Prostate gland (tissue), 2 donors: ENCODE data around the gene AGPAT4.

Source experiments
- POLR2A ChIP-seq: fragments of 450-650 bp; IDR thresholded peaks from one replicate; pipeline ENCODE4 v1.6.1; 2016; ENCODE audit warnings: antibody characterized with exemption, mild to moderate bottlenecking
- TF ChIP-seq, protein P1 (sequence below), 4 experiments: fragments of 200-600 bp in 2 of 4; fragments of 450-650 bp in 2 of 4; sonication (generic) in 2 of 4; IDR thresholded peaks; 1 replicate in 3 of 4; 2 replicates in 1 of 4; pipeline ENCODE4 v1.5.1; 2016 to 2019; ENCODE audit warnings: antibody characterized with exemption in 4 of 4, mild to moderate bottlenecking in 2 of 4, moderate library complexity in 2 of 4

DNA sequence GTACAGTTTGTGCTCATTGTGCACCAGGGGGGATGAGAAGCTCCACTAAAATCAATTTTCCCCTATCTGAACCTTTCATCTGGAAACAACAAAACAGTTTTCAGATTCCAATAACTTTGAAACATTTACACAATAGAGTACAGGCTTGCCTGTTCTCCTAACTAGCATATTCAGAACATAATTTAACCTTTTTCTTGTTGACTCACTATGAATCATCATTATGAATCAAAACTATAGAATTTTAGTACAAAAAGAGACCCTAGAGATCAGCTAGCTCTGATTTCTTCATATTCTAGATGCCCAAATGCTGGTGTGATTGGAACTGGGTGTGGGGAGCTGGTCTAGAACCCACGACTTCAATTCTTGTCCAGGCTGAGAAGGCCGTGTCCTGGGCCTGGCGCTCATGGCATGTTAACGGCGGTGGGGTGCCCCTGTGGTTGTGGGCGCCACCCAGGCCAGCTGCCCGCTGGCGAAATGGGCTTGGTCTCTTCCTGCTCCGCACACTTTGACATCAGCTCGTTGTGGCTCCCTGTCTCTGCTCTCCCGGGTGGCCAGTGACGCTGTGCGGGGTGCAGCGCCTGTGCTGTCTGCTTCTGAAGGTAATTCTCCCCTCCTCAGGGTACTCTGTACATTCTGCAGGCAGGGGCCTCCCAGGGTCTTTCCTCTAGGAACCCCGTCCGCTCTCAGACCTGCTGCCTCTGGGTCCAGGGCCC is 29.9 kb upstream of the AGPAT4 start:
- TF ChIP-seq, protein P1, sequence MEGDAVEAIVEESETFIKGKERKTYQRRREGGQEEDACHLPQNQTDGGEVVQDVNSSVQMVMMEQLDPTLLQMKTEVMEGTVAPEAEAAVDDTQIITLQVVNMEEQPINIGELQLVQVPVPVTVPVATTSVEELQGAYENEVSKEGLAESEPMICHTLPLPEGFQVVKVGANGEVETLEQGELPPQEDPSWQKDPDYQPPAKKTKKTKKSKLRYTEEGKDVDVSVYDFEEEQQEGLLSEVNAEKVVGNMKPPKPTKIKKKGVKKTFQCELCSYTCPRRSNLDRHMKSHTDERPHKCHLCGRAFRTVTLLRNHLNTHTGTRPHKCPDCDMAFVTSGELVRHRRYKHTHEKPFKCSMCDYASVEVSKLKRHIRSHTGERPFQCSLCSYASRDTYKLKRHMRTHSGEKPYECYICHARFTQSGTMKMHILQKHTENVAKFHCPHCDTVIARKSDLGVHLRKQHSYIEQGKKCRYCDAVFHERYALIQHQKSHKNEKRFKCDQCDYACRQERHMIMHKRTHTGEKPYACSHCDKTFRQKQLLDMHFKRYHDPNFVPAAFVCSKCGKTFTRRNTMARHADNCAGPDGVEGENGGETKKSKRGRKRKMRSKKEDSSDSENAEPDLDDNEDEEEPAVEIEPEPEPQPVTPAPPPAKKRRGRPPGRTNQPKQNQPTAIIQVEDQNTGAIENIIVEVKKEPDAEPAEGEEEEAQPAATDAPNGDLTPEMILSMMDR (IDR thresholded peaks at IDR 0.05) = no peak
- TF ChIP-seq POLR2A = no peak
